Prostate gland (tissue), 2 donors: ENCODE data around the gene MGME1. TPM values are rescaled to one million over a fixed set of nuclear protein-coding genes. Genes with fewer than 3 reads are reported as not detected.

Source experiments
- DNase-seq: peaks from one replicate; pipeline ENCODE4 v3.0.0-alpha.2; 2019; ENCODE audit warnings: low spot score
- H3K27ac ChIP-seq, 2 donors: fragments of 200-600 bp; sonication (generic); 2 replicates each; pipeline ENCODE4 v1.5.1; 2017 to 2019
- H3K27me3 ChIP-seq: fragments of 200-600 bp; sonication (generic); replicated peaks from 2 replicates; pipeline ENCODE4 v1.5.1; 2019; ENCODE audit not compliant: insufficient read depth
- H3K36me3 ChIP-seq, 2 donors: fragments of 200-600 bp; sonication (generic); 1 replicate in 1 of 2; 2 replicates in 1 of 2; pipeline versions ENCODE4 v1.5.1 to v1.8.1; 2017 to 2019
- H3K4me1 ChIP-seq: fragments of 200-600 bp; sonication (generic); replicated peaks from 2 replicates; pipeline ENCODE4 v1.5.1; 2019
- H3K4me3 ChIP-seq, 2 donors: fragments of 200-600 bp; sonication (generic); 2 replicates each; pipeline ENCODE4 v1.5.1; 2017 to 2019
- H3K9me3 ChIP-seq: fragments of 200-600 bp; sonication (generic); 2 replicates; pipeline ENCODE4 v1.5.1; 2017
- CTCF ChIP-seq, 4 experiments: fragments of 200-600 bp in 2 of 4; fragments of 450-650 bp in 2 of 4; sonication (generic) in 2 of 4; IDR thresholded peaks; 1 replicate in 3 of 4; 2 replicates in 1 of 4; pipeline ENCODE4 v1.5.1; 2016 to 2019; ENCODE audit warnings: antibody characterized with exemption in 4 of 4, mild to moderate bottlenecking in 2 of 4, moderate library complexity in 2 of 4
- POLR2A ChIP-seq: fragments of 450-650 bp; IDR thresholded peaks from one replicate; pipeline ENCODE4 v1.6.1; 2016; ENCODE audit warnings: antibody characterized with exemption, mild to moderate bottlenecking
- POLR2AphosphoS5 ChIP-seq: sonication (generic); formaldehyde crosslinking; IDR thresholded peaks from one replicate; pipeline ENCODE4 v1.6.1; 2017; ENCODE audit warnings: antibody characterized with exemption
- WGBS: methylation state at CpG from one replicate; pipeline ENCODE4 v1.1.5; 2018; 5-methylcytosine and 5-hydroxymethylcytosine counted together
- intact Hi-C: fragments of 100-400 bp; cut with DNase I; formaldehyde crosslinking; loops from one replicate; pipeline ENCODE4 v1.14.2; 2022
- total RNA-seq, 2 donors: library from RNA; depleted of rRNA; stranded (reverse); fragments of >200 nt; gene quantifications; one replicate each; pipeline ENCODE4 v1.1.0, GENCODE V29; 2016

MGME1 gene
- total RNA-seq, 2 donors from 2014 or later: 11.1 to 15.5 TPM

GRCh38 chr20:18011951-18012645 is 43.3 kb downstream of the MGME1 start:
- Histone ChIP-seq H3K36me3 (no peaks in the 10 kb centered on the region), H3K27ac (no peak overlapping the region), H3K4me3 (no peak overlapping the region), H3K27me3 (no peaks in the 10 kb centered on the region), H3K4me1 (no peaks in the 10 kb centered on the region), H3K9me3 (no peaks in the 10 kb centered on the region)
- intact Hi-C loops: no loop called here
- WGBS: 91% methylated on average over 21 of the region's 21 CpGs
- no peak for TF ChIP-seq POLR2AphosphoS5
- no peak for TF ChIP-seq CTCF (IDR thresholded peaks at IDR 0.05)
- no peak for TF ChIP-seq POLR2A
- no peak for DNase-seq

GRCh38 chr20:18012901-18013300 is 44.1 kb downstream of the MGME1 start:
- Histone ChIP-seq H3K4me3 (no peak overlapping the region), H3K9me3 (no peaks in the 10 kb centered on the region), H3K27me3 (no peaks in the 10 kb centered on the region), H3K27ac (no peak overlapping the region), H3K36me3 (no peaks in the 10 kb centered on the region), H3K4me1 (no peaks in the 10 kb centered on the region)
- no peak for TF ChIP-seq POLR2A
- TF ChIP-seq POLR2AphosphoS5: no peak
- TF ChIP-seq CTCF (IDR thresholded peaks at IDR 0.05): no peak
- 99% methylated on average over 2 of the region's 2 CpGs for WGBS
- no peak for DNase-seq
- intact Hi-C loops: no loop called here

- intact Hi-C loops: no loop called here
- H3K27me3 ChIP-seq: no peaks in the 10 kb centered on the region
- no peaks in the 10 kb centered on the region for H3K36me3 ChIP-seq
- H3K27ac ChIP-seq: no peak overlapping the region
- H3K4me3 ChIP-seq: no peak overlapping the region
- no peaks in the 10 kb centered on the region for H3K4me1 ChIP-seq
- 88% methylated on average over 6 of the region's 6 CpGs for WGBS
- H3K9me3 ChIP-seq: no peaks in the 10 kb centered on the region
- no peak for DNase-seq
- no peak for TF ChIP-seq CTCF (IDR thresholded peaks at IDR 0.05)
- TF ChIP-seq POLR2AphosphoS5: no peak
- no peak for TF ChIP-seq POLR2A
Measured at GRCh38 chr20:18014411-18014810, 45.6 kb downstream of the MGME1 start.

- intact Hi-C loops: no loop called here
- Histone ChIP-seq H3K27ac (no peak overlapping the region), H3K9me3 (no peaks in the 10 kb centered on the region), H3K36me3 (no peaks in the 10 kb centered on the region), H3K4me3 (no peak overlapping the region), H3K27me3 (no peaks in the 10 kb centered on the region), H3K4me1 (no peaks in the 10 kb centered on the region)
- DNase-seq: no peak
- no peak for TF ChIP-seq CTCF (IDR thresholded peaks at IDR 0.05)
- TF ChIP-seq POLR2A: no peak
- TF ChIP-seq POLR2AphosphoS5: no peak
- WGBS: 73% methylated on average over 3 of the region's 3 CpGs
Measured at GRCh38 chr20:18016772-18017171, 48.0 kb downstream of the MGME1 start.

- 92% methylated on average over 10 of the region's 10 CpGs for WGBS
- no peaks in the 10 kb centered on the region for H3K36me3 ChIP-seq
- H3K9me3 ChIP-seq: no peaks in the 10 kb centered on the region
- H3K4me1 ChIP-seq: no peaks in the 10 kb centered on the region
- no peak for DNase-seq
- intact Hi-C loops: no loop called here
- no peaks in the 10 kb centered on the region for H3K27me3 ChIP-seq
- no peak overlapping the region for H3K4me3 ChIP-seq
- H3K27ac ChIP-seq: no peak overlapping the region
- TF ChIP-seq POLR2A (no peak), CTCF (IDR thresholded peaks at IDR 0.05) (no peak)
Measured at GRCh38 chr20:18018100-18018499, 49.3 kb downstream of the MGME1 start.
